Smooth muscle cell (in vitro differentiated cells): ENCODE measurements around the gene HEG1. TPM values are rescaled to one million over a fixed set of nuclear protein-coding genes. Genes with fewer than 3 reads are reported as not detected.

ENCODE experiments used
- DNase-seq: peaks from one replicate; lab custom pipeline; 2025; ENCODE audit not compliant: unreplicated experiment; lab: John Stamatoyannopoulos, UW
- H2AFZ ChIP-seq: fragments of 200-600 bp; sonication (generic); 2 replicates; pipeline ENCODE4 v1.6.0; 2016; ENCODE audit warnings: antibody characterized with exemption, low read depth, mild to moderate bottlenecking
- H3F3A ChIP-seq: fragments of 200-600 bp; sonication (generic); 2 replicates; pipeline ENCODE4 v1.6.0; 2017; ENCODE audit warnings: antibody characterized with exemption, low read depth
- H3K27ac ChIP-seq: fragments of 200-600 bp; sonication (generic); 2 replicates; pipeline ENCODE4 v1.5.1; 2016; ENCODE audit warnings: low read depth, mild to moderate bottlenecking
- H3K27me3 ChIP-seq: fragments of 200-600 bp; sonication (generic); 2 replicates; pipeline ENCODE4 v1.6.1; 2016; ENCODE audit warnings: low read depth, mild to moderate bottlenecking
- H3K36me3 ChIP-seq: fragments of 200-600 bp; sonication (generic); 2 replicates; pipeline ENCODE4 v1.5.1; 2016; ENCODE audit warnings: low read depth
- H3K4me1 ChIP-seq: fragments of 200-600 bp; sonication (generic); 2 replicates; pipeline ENCODE4 v1.5.1; 2016; ENCODE audit warnings: low read depth
- H3K4me2 ChIP-seq: fragments of 200-600 bp; sonication (generic); 2 replicates; pipeline ENCODE4 v1.6.0; 2016; ENCODE audit warnings: mild to moderate bottlenecking
- H3K4me3 ChIP-seq: fragments of 200-600 bp; sonication (generic); 2 replicates; pipeline ENCODE4 v1.5.1; 2016; ENCODE audit warnings: mild to moderate bottlenecking
- H3K79me2 ChIP-seq: fragments of 200-600 bp; sonication (generic); 2 replicates; pipeline ENCODE4 v1.6.0; 2016; ENCODE audit warnings: low read depth, mild to moderate bottlenecking
- H3K9ac ChIP-seq: fragments of 200-600 bp; sonication (generic); 2 replicates; pipeline ENCODE4 v1.6.0; 2016; ENCODE audit warnings: low read depth
- H3K9me3 ChIP-seq: fragments of 200-600 bp; sonication (generic); replicated peaks from 2 replicates; pipeline ENCODE4 v1.5.1; 2016; ENCODE audit warnings: low read depth
- H4K20me1 ChIP-seq: fragments of 200-600 bp; sonication (generic); 2 replicates; pipeline ENCODE4 v1.6.0; 2016; ENCODE audit warnings: low read depth
- WGBS: methylation state at CpG from one replicate; pipeline ENCODE4 v1.1.7; 2016; ENCODE audit warnings: low lambda C conversion rate; 5-methylcytosine and 5-hydroxymethylcytosine counted together
- polyA plus RNA-seq: library from polyadenylated mRNA; unstranded; fragments of >200 nt; fragmentation: Nextera tagmentation; extraction: Ambion mirVana; gene quantifications from 2 replicates; pipeline ENCODE4 v1.2.1, GENCODE V29; 2016
- total RNA-seq: library from RNA; depleted of rRNA; stranded (reverse); fragments of >200 nt; gene quantifications from 2 replicates; pipeline ENCODE4 v1.2.3, GENCODE V29; 2014
- TF ChIP-seq, protein P1 (sequence below): fragments of 200-600 bp; sonication (generic); IDR thresholded peaks from 2 replicates; pipeline ENCODE4 v1.5.1; 2017; ENCODE audit warnings: borderline replicate concordance, mild to moderate bottlenecking, antibody characterized with exemption; ENCODE audit not compliant: insufficient read depth, poor library complexity, severe bottlenecking

The HEG1 gene
- total and polyA plus RNA-seq, 2 experiments from 2014 or later = 28.0 to 50.3 TPM

DNA sequence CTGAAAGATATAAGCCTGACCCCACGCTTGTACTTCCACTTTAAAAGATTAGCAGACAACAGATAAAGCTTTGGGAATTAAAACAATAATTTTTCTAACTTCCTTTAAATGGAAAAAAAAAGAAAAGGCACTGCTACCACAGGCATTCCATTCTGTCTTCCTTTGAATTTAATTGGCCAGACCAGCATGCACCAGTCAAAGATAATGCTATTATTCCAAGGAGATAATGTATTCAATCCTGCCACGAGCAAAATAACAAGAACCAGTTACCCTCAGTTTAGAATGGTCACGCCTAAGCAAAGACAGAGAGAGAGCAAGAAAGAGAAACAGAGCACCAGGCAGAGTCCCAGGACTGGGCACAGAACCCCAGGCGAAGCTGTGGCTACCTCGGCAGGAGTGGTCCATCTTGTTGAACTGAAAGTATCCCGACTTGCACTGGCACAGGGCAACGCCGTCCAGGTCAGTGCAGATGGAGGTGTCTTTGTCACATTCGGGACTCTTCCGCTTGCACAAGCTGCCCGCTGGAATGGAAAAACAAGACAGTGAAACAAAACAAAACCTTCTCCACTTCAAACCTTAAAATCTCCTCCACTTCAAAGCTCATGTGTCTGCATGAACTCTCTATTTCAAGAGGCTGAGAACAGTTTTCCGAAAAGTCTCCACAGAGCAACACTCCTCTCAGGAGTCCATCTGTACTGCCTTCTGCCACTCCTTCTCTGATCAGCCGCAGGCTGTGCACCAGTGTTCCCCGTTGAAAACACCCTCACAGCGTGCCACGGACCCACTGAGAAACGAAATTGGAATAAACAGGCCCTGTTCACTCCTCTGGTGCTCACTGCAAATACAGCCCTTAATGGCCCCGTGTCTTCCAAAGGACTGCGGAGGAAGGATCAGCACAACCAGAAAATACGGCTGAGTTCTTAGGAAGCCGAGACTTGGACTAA is 58.2 kb downstream of the HEG1 start:
- Histone ChIP-seq H3K4me2 (no peak overlapping the region), H3F3A (no peaks in the 10 kb centered on the region), H3K27me3 (no peaks in the 10 kb centered on the region), H4K20me1 (no peaks in the 10 kb centered on the region), H3K9ac (no peak overlapping the region), H3K27ac (no peak overlapping the region), H2AFZ (no peak overlapping the region), H3K4me3 (no peak overlapping the region), H3K4me1 (peaks cover 9% of the 10 kb centered on the region), H3K79me2 (no peaks in the 10 kb centered on the region), H3K36me3 (peaks cover 22% of the 10 kb centered on the region), H3K9me3 (no peaks in the 10 kb centered on the region)
- no peak for DNase-seq
- WGBS = 89% methylated on average over 21 of the region's 21 CpGs
- TF ChIP-seq, protein P1, sequence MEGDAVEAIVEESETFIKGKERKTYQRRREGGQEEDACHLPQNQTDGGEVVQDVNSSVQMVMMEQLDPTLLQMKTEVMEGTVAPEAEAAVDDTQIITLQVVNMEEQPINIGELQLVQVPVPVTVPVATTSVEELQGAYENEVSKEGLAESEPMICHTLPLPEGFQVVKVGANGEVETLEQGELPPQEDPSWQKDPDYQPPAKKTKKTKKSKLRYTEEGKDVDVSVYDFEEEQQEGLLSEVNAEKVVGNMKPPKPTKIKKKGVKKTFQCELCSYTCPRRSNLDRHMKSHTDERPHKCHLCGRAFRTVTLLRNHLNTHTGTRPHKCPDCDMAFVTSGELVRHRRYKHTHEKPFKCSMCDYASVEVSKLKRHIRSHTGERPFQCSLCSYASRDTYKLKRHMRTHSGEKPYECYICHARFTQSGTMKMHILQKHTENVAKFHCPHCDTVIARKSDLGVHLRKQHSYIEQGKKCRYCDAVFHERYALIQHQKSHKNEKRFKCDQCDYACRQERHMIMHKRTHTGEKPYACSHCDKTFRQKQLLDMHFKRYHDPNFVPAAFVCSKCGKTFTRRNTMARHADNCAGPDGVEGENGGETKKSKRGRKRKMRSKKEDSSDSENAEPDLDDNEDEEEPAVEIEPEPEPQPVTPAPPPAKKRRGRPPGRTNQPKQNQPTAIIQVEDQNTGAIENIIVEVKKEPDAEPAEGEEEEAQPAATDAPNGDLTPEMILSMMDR = no peak

GRCh38 chr3:124995460-124995994 is 60.3 kb downstream of the HEG1 start:
- H3K36me3 ChIP-seq = peaks cover 21% of the 10 kb centered on the region
- no peak overlapping the region for H2AFZ ChIP-seq
- no peak overlapping the region for H3K27ac ChIP-seq
- peaks cover 9% of the 10 kb centered on the region for H3K4me1 ChIP-seq
- no peaks in the 10 kb centered on the region for H3K27me3 ChIP-seq
- H3F3A ChIP-seq = peaks cover 2% of the 10 kb centered on the region
- H3K4me3 ChIP-seq = no peak overlapping the region
- H4K20me1 ChIP-seq = no peaks in the 10 kb centered on the region
- H3K9me3 ChIP-seq = no peaks in the 10 kb centered on the region
- H3K9ac ChIP-seq = no peak overlapping the region
- H3K79me2 ChIP-seq = no peaks in the 10 kb centered on the region
- H3K4me2 ChIP-seq = no peak overlapping the region
- WGBS = 84% methylated on average over 6 of the region's 6 CpGs
- TF ChIP-seq, protein P1 = peak; percentile 46
- no peak for DNase-seq

- Histone ChIP-seq H3K4me1 (no peaks in the 10 kb centered on the region), H3K9me3 (no peaks in the 10 kb centered on the region), H3K79me2 (no peaks in the 10 kb centered on the region), H2AFZ (no peak overlapping the region), H3K4me3 (no peak overlapping the region), H4K20me1 (no peaks in the 10 kb centered on the region), H3K9ac (no peak overlapping the region), H3K4me2 (no peak overlapping the region), H3K27me3 (no peaks in the 10 kb centered on the region), H3K27ac (no peak overlapping the region), H3F3A (peaks cover 2% of the 10 kb centered on the region), H3K36me3 (peaks cover 12% of the 10 kb centered on the region)
- WGBS = 89% methylated on average over 7 of the region's 7 CpGs
- no peak for DNase-seq
- TF ChIP-seq, protein P1 = no peak
Observed at GRCh38 chr3:124993466-124993865, 62.3 kb downstream of the HEG1 start.

DNA sequence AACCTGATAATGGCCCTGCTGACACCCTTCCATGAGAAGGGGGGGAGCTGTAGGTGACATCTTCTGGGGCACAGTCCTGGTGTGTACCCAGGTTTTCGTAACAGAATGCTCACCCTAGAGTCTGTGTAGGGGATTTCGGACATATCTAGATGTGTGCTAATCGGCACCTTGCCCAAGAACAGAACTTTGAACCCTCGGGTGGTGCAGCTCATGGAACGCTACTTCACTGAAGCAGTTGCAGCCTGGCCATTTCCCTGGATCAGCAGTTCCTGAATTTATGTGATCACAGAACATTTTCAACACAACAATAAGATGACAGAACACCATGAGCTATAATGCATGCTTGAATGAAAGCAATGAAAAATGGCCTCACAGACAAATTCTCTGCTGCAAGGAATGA is 63.8 kb downstream of the HEG1 start:
- Histone ChIP-seq H3K4me2 (no peak overlapping the region), H3F3A (peaks cover 4% of the 10 kb centered on the region), H2AFZ (no peak overlapping the region), H3K4me3 (no peak overlapping the region), H3K9ac (no peak overlapping the region), H3K27me3 (no peaks in the 10 kb centered on the region), H3K4me1 (no peaks in the 10 kb centered on the region), H3K27ac (no peak overlapping the region), H3K9me3 (no peaks in the 10 kb centered on the region), H3K36me3 (peaks cover 8% of the 10 kb centered on the region), H3K79me2 (no peaks in the 10 kb centered on the region), H4K20me1 (no peaks in the 10 kb centered on the region)
- no peak for DNase-seq
- TF ChIP-seq, protein P1 = no peak
- WGBS = 96% methylated on average over 5 of the region's 5 CpGs
